DND-41 (cell line): ENCODE results near the gene ADRM1.

Source experiments
- ATAC-seq: fragments of 200-7000 bp; cut with Tn5 transposase; 3 replicates; pipeline ENCODE4 v1.9.1; 2021; ENCODE audit warnings: low read depth; ENCODE audit not compliant: insufficient read depth
- DNase-seq: peaks from one replicate; pipeline ENCODE4 v3.0.0-alpha.2; 2020
- H2AFZ ChIP-seq: 2 replicates; pipeline ENCODE4 v1.6.0; 2012; ENCODE audit warnings: low read depth, low read length
- H3K27ac ChIP-seq: 2 replicates; pipeline ENCODE4 v1.5.1; 2012; ENCODE audit warnings: low read length, inconsistent platforms
- H3K27me3 ChIP-seq: fragments of 200-600 bp; sonication (generic); 2 replicates; pipeline ENCODE4 v1.6.0; 2012; ENCODE audit warnings: low read length, mild to moderate bottlenecking, inconsistent platforms; ENCODE audit not compliant: insufficient read depth, poor library complexity
- H3K36me3 ChIP-seq: 2 replicates; pipeline ENCODE4 v1.5.1; 2012; ENCODE audit warnings: low read length, inconsistent platforms; ENCODE audit not compliant: insufficient read depth
- H3K4me1 ChIP-seq: 2 replicates; pipeline ENCODE4 v1.5.1; 2012; ENCODE audit warnings: mild to moderate bottlenecking, low read length; ENCODE audit not compliant: insufficient read depth
- H3K4me2 ChIP-seq: 2 replicates; pipeline ENCODE4 v1.6.0; 2012; ENCODE audit warnings: mild to moderate bottlenecking, moderate library complexity, low read length, inconsistent platforms; ENCODE audit not compliant: insufficient read depth
- H3K4me3 ChIP-seq, 2 experiments: fragments of 200-600 bp in 1 of 2; shearing (Covaris generic) in 1 of 2; 2 replicates each; pipeline ENCODE4 v1.5.1; 2012 to 2016; ENCODE audit warnings: inconsistent platforms in 2 of 2, low read length in 2 of 2, mild to moderate bottlenecking in 2 of 2, low read depth in 1 of 2, moderate library complexity in 1 of 2
- H3K79me2 ChIP-seq: 2 replicates; pipeline ENCODE4 v1.6.0; 2012; ENCODE audit warnings: low read length, inconsistent platforms; ENCODE audit not compliant: insufficient read depth
- H3K9ac ChIP-seq: 2 replicates; pipeline ENCODE4 v1.6.0; 2012; ENCODE audit warnings: low read depth, mild to moderate bottlenecking, inconsistent platforms, low read length, moderate library complexity
- H3K9me3 ChIP-seq: 2 replicates; pipeline ENCODE4 v1.5.1; 2012; ENCODE audit warnings: low read length, moderate library complexity, mild to moderate bottlenecking, inconsistent platforms; ENCODE audit not compliant: insufficient read depth, severe bottlenecking
- H4K20me1 ChIP-seq: 2 replicates; pipeline ENCODE4 v1.6.0; 2012; ENCODE audit warnings: low read length; ENCODE audit not compliant: insufficient read depth
- EZH2 ChIP-seq: IDR thresholded peaks from 3 replicates; pipeline ENCODE4 v1.6.1; 2012; ENCODE audit warnings: borderline replicate concordance, low read depth, mild to moderate bottlenecking, moderate library complexity, low read length, inconsistent platforms; ENCODE audit not compliant: severe bottlenecking
- TF ChIP-seq, protein P1 (sequence below): IDR thresholded peaks from 2 replicates; pipeline ENCODE4 v1.5.1; 2012; ENCODE audit warnings: borderline replicate concordance, low read length, moderate library complexity, mild to moderate bottlenecking; ENCODE audit not compliant: poor library complexity, severe bottlenecking; ENCODE audit errors: extremely low read depth

The ADRM1 gene

DNA sequence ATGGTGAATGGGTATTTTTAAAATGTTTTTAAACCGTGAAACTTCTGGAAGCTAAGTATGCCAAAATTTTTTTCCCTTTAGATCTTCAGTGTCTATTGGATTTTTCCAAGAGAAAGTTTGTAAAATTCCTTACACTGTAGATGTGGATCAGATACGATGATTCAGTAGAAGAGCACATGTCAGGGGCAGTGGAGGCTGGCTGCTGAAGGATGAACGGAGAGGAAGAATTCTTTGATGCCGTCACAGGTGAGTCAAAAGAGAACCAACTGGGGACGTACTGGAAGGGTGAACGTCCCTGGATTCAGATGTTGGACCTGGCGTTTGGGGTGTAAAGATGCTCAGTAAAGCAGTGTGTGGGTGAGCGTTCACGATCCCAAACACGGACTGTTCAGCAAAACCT lies 46.8 kb upstream of the ADRM1 start:
- Histone ChIP-seq H3K27me3 (no peaks in the 10 kb centered on the region), H2AFZ (no peak overlapping the region), H3K36me3 (peaks cover 30% of the 10 kb centered on the region), H3K9ac (no peak overlapping the region), H4K20me1 (peaks cover 45% of the 10 kb centered on the region), H3K9me3 (no peaks in the 10 kb centered on the region), H3K27ac (no peak overlapping the region), H3K79me2 (peaks cover 51% of the 10 kb centered on the region), H3K4me2 (no peak overlapping the region), H3K4me1 (no peaks in the 10 kb centered on the region), H3K4me3 (no peak overlapping the region)
- DNase-seq = no peak
- no peak for ATAC-seq
- TF ChIP-seq, protein P1, sequence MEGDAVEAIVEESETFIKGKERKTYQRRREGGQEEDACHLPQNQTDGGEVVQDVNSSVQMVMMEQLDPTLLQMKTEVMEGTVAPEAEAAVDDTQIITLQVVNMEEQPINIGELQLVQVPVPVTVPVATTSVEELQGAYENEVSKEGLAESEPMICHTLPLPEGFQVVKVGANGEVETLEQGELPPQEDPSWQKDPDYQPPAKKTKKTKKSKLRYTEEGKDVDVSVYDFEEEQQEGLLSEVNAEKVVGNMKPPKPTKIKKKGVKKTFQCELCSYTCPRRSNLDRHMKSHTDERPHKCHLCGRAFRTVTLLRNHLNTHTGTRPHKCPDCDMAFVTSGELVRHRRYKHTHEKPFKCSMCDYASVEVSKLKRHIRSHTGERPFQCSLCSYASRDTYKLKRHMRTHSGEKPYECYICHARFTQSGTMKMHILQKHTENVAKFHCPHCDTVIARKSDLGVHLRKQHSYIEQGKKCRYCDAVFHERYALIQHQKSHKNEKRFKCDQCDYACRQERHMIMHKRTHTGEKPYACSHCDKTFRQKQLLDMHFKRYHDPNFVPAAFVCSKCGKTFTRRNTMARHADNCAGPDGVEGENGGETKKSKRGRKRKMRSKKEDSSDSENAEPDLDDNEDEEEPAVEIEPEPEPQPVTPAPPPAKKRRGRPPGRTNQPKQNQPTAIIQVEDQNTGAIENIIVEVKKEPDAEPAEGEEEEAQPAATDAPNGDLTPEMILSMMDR = no peak
- no peak for TF ChIP-seq EZH2

- H3K9me3 ChIP-seq = no peaks in the 10 kb centered on the region
- no peaks in the 10 kb centered on the region for H3K27me3 ChIP-seq
- ATAC-seq (no peak), DNase-seq (no peak)
- no peaks in the 10 kb centered on the region for H3K4me1 ChIP-seq
- no peak overlapping the region for H2AFZ ChIP-seq
- no peak overlapping the region for H3K27ac ChIP-seq
- H3K9ac ChIP-seq = no peak overlapping the region
- peaks cover 54% of the 10 kb centered on the region for H3K36me3 ChIP-seq
- H3K4me2 ChIP-seq = no peak overlapping the region
- H4K20me1 ChIP-seq = peaks cover 38% of the 10 kb centered on the region
- H3K4me3 ChIP-seq = no peak overlapping the region
- TF ChIP-seq, protein P1 = no peak
- TF ChIP-seq EZH2 = no peak
- H3K79me2 ChIP-seq = peaks cover 30% of the 10 kb centered on the region
These were observed 44.1 kb upstream of the ADRM1 start for GRCh38 chr20:62258499-62259293.

DNA sequence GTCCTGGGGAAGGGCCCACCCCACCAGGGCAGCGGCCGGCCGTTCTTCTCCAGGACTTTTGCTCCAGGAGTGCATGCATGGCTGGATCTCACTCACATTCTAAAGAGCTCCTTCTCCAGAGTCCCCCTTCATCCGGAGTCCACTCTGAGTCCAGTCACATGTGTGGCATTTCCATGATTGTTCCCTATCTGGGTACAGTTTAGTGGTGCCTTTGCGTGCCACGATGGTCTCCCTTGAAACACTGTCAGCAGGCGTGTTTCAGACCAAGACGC lies 43.6 kb upstream of the ADRM1 start:
- H2AFZ ChIP-seq = no peak overlapping the region
- H3K9ac ChIP-seq = no peak overlapping the region
- H3K79me2 ChIP-seq = peaks cover 25% of the 10 kb centered on the region
- no peaks in the 10 kb centered on the region for H3K27me3 ChIP-seq
- H3K27ac ChIP-seq = no peak overlapping the region
- peaks cover 34% of the 10 kb centered on the region for H4K20me1 ChIP-seq
- no peaks in the 10 kb centered on the region for H3K9me3 ChIP-seq
- no peak overlapping the region for H3K4me2 ChIP-seq
- H3K4me3 ChIP-seq = no peak overlapping the region
- peaks cover 58% of the 10 kb centered on the region for H3K36me3 ChIP-seq
- no peak for TF ChIP-seq EZH2
- TF ChIP-seq, protein P1 = no peak
- DNase-seq = no peak
- H3K4me1 ChIP-seq = no peaks in the 10 kb centered on the region
- no peak for ATAC-seq
